Endothelial cell of umbilical vein (primary cell): ENCODE data around the gene SNX9. TPM values are rescaled to one million over a fixed set of nuclear protein-coding genes. Genes with fewer than 3 reads are reported as not detected.

Source experiments
- BruUV-seq: library from RNA; stranded (reverse); fragments of 400-500 nt; replicated peaks from 2 replicates; lab custom pipeline; 2021; lab: Mats Ljungman, UMichigan
- CTCF ChIA-PET: fragments of 300-600, 350-600 bp; sonication (Branson Sonifier 250); formaldehyde crosslinking; loops from one replicate; lab custom pipeline; 2021; ENCODE audit warnings: antibody characterized with exemption, inconsistent platforms; lab: Charles Lee
- POLR2A ChIA-PET: fragments of 300-600, 350-600 bp; sonication (Branson Sonifier 250); formaldehyde crosslinking; loops from one replicate; lab custom pipeline; 2021; ENCODE audit warnings: antibody characterized with exemption, inconsistent platforms; lab: Charles Lee
- DNase-seq: peaks from one replicate; pipeline ENCODE4 v3.0.0-alpha.2; 2011; ENCODE audit warnings: low read depth, low spot score
- FAIRE-seq: peaks from 2 replicates; lab custom pipeline; 2011; peaks lifted over from hg19 to GRCh38; lab: Jason Lieb, UNC
- H2AFZ ChIP-seq: 2 replicates; pipeline ENCODE4 v1.6.0; 2012; ENCODE audit warnings: low read depth, low read length, control low read depth, inconsistent platforms
- H3K27ac ChIP-seq: 2 replicates; pipeline ENCODE4 v1.5.1; 2011; ENCODE audit warnings: low read depth, mild to moderate bottlenecking, control low read depth, low read length, moderate library complexity; ENCODE audit not compliant: insufficient read depth
- H3K27me3 ChIP-seq, 2 experiments: 2 replicates each; pipeline versions ENCODE4 v1.6.0 to v1.6.1; 2011; ENCODE audit warnings: low read length in 2 of 2, mixed read lengths in 1 of 2; ENCODE audit not compliant: control insufficient read depth in 2 of 2, insufficient read depth in 2 of 2
- H3K36me3 ChIP-seq, 2 experiments: 2 replicates in 1 of 2; 3 replicates in 1 of 2; pipeline ENCODE4 v1.5.1; 2011; ENCODE audit warnings: low read length in 2 of 2, mild to moderate bottlenecking in 1 of 2, moderate library complexity in 1 of 2; ENCODE audit not compliant: control insufficient read depth in 2 of 2, insufficient read depth in 2 of 2; ENCODE audit errors: extremely low read depth in 1 of 2
- H3K4me1 ChIP-seq: 3 replicates; pipeline ENCODE4 v1.5.1; 2011; ENCODE audit warnings: mild to moderate bottlenecking, low read length; ENCODE audit not compliant: control insufficient read depth, insufficient read depth; ENCODE audit errors: extremely low read depth
- H3K4me2 ChIP-seq: 2 replicates; pipeline ENCODE4 v1.6.1; 2011; ENCODE audit warnings: low read length, control low read depth, mixed read lengths; ENCODE audit not compliant: insufficient read depth
- H3K4me3 ChIP-seq, 3 experiments: fragments of 200-600 bp in 1 of 3; sonication (generic), shearing (Covaris generic) in 1 of 3; replicated peaks in 1 of 3; 2 replicates each; pipeline ENCODE4 v1.5.1; 2011 to 2016; ENCODE audit warnings: control low read depth in 3 of 3, low read length in 3 of 3, mild to moderate bottlenecking in 2 of 3, inconsistent platforms in 1 of 3, low read depth in 1 of 3, moderate library complexity in 1 of 3; ENCODE audit not compliant: insufficient read depth in 1 of 3
- H3K79me2 ChIP-seq: 2 replicates; pipeline ENCODE4 v1.6.0; 2012; ENCODE audit warnings: low read length, inconsistent platforms; ENCODE audit not compliant: control insufficient read depth, insufficient read depth
- H3K9ac ChIP-seq: replicated peaks from 2 replicates; pipeline ENCODE3; 2011; ENCODE audit warnings: low read length, control low read depth; ENCODE audit not compliant: insufficient read depth; ENCODE audit errors: extremely low read depth
- H3K9me1 ChIP-seq: replicated peaks from 3 replicates; pipeline ENCODE4 v1.6.0; 2011; ENCODE audit warnings: mild to moderate bottlenecking, low read length; ENCODE audit not compliant: control insufficient read depth, insufficient read depth; ENCODE audit errors: extremely low read depth
- H3K9me3 ChIP-seq: replicated peaks from 2 replicates; pipeline ENCODE4 v1.5.1; 2012; ENCODE audit warnings: low read length, inconsistent platforms; ENCODE audit not compliant: control insufficient read depth, insufficient read depth
- H4K20me1 ChIP-seq: replicated peaks from 2 replicates; pipeline ENCODE3; 2011; ENCODE audit warnings: mild to moderate bottlenecking, low read length; ENCODE audit not compliant: control insufficient read depth, insufficient read depth; ENCODE audit errors: extremely low read depth
- CTCF ChIP-seq, 2 donors: IDR thresholded peaks; 1 replicate in 1 of 2; 2 replicates in 1 of 2; pipeline ENCODE4 v1.5.1; 2011; ENCODE audit warnings: low read length in 2 of 2, mild to moderate bottlenecking in 2 of 2, moderate library complexity in 2 of 2, control low read depth in 1 of 2, inconsistent platforms in 1 of 2, low read depth in 1 of 2; ENCODE audit not compliant: insufficient read depth in 1 of 2; ENCODE audit errors: extremely low read depth in 1 of 2
- EZH2 ChIP-seq: IDR thresholded peaks from 2 replicates; pipeline ENCODE4 v1.6.1; 2012; ENCODE audit warnings: borderline replicate concordance, low read depth, mild to moderate bottlenecking, moderate library complexity, low read length, inconsistent platforms; ENCODE audit not compliant: severe bottlenecking
- FOS ChIP-seq: IDR thresholded peaks from 2 replicates; pipeline ENCODE4 v1.6.1; 2011; ENCODE audit warnings: mild to moderate bottlenecking, low read length, moderate library complexity, borderline replicate concordance; ENCODE audit not compliant: insufficient read depth
- GATA2 ChIP-seq: IDR thresholded peaks from 2 replicates; pipeline ENCODE4 v1.7.0; 2011; ENCODE audit warnings: low read depth, mild to moderate bottlenecking, moderate library complexity, mixed read lengths, low read length; ENCODE audit not compliant: insufficient read length, insufficient read depth
- JUN ChIP-seq: IDR thresholded peaks from 2 replicates; pipeline ENCODE4 v1.6.1; 2011; ENCODE audit warnings: borderline replicate concordance, low read depth; ENCODE audit not compliant: insufficient read length, insufficient read depth
- MAX ChIP-seq: IDR thresholded peaks from 2 replicates; pipeline ENCODE4 v1.6.1; 2011; ENCODE audit not compliant: insufficient read depth, insufficient read length
- MYC ChIP-seq: IDR thresholded peaks from one replicate; pipeline ENCODE4 v1.6.1; 2011; ENCODE audit warnings: mild to moderate bottlenecking, low read depth, low read length
- POLR2A ChIP-seq: IDR thresholded peaks from 2 replicates; pipeline ENCODE4 v1.6.1; 2012; ENCODE audit warnings: low read depth, mild to moderate bottlenecking, control low read depth, low read length
- POLR2AphosphoS5 ChIP-seq: IDR thresholded peaks from 2 replicates; pipeline ENCODE4 v1.6.1; 2012; ENCODE audit warnings: low read depth, mild to moderate bottlenecking, control low read depth, low read length, moderate library complexity; ENCODE audit not compliant: insufficient read depth
- dilution Hi-C: fragments of 300-500 bp; cut with MboI; formaldehyde crosslinking; loops from one replicate; pipeline ENCODE4 v1.15.0; 2019; ENCODE audit warnings: low sequenced_read_pairs; ENCODE audit not compliant: extremely low pct_ligation_motif_present
- intact Hi-C: fragments of 100-400 bp; cut with micrococcal nuclease; formaldehyde crosslinking; loops from one replicate; pipeline ENCODE4 v1.10.0; 2022
- polyA plus RNA-seq, 4 experiments: library from polyadenylated mRNA; depleted of rRNA in 3 of 4; stranded (reverse) in 3 of 4; unstranded in 1 of 4; fragments of >200 nt; gene quantifications; 2 replicates each; pipeline versions ENCODE4 v1.2.1 to v1.2.3, GENCODE V29; 2011 to 2012; ENCODE audit warnings: missing spikeins in 1 of 4
- total RNA-seq: library from RNA; stranded (reverse); gene quantifications from 2 replicates; pipeline ENCODE4 v1.2.3, GENCODE V29; 2021

SNX9 gene
- total and polyA plus RNA-seq, 2 donors (not counting 3 experiments of a cell fraction or from before 2014, with no cell fraction given): 27.5 to 54.5 TPM

- H3K27me3 ChIP-seq: no peaks in the 10 kb centered on the region
- peaks cover 77% of the 10 kb centered on the region for H3K79me2 ChIP-seq
- intact Hi-C loops (no loop called here), dilution Hi-C loops (no loop called here)
- H2AFZ ChIP-seq: no peak overlapping the region
- FAIRE-seq (no peak), DNase-seq (no peak)
- H3K4me1 ChIP-seq: peaks cover 54% of the 10 kb centered on the region
- POLR2A ChIA-PET: no interaction called here
- CTCF ChIA-PET: no interaction called here
- no peak for TF ChIP-seq FOS
- TF ChIP-seq MAX: no peak
- TF ChIP-seq JUN: no peak
- TF ChIP-seq EZH2: no peak
- TF ChIP-seq MYC: no peak
- TF ChIP-seq POLR2A: no peak
- TF ChIP-seq GATA2: no peak
- TF ChIP-seq CTCF (IDR thresholded peaks at IDR 0.05; ENCODE audit: extremely low read depth in 1 of 2, insufficient read depth in 1 of 2, low read depth in 1 of 2, low read length in 2 of 2): no peak
- TF ChIP-seq POLR2AphosphoS5: no peak
- H3K9me1 ChIP-seq: no peaks in the 10 kb centered on the region
- no peaks in the 10 kb centered on the region for H3K9me3 ChIP-seq
- no TSS peak for BruUV-seq
- H3K36me3 ChIP-seq: peaks cover 0 to 9% of the 10 kb centered on the region in 2 experiments
- H3K9ac ChIP-seq: no peak overlapping the region
- H3K4me3 ChIP-seq: no peak overlapping the region
- no peak overlapping the region for H3K27ac ChIP-seq
- H4K20me1 ChIP-seq: peaks cover 5% of the 10 kb centered on the region
- H3K4me2 ChIP-seq: no peak overlapping the region
Observed at GRCh38 chr6:157865249-157865648, 42.2 kb downstream of the SNX9 start.
